Midbrain (tissue), 1 donor: ENCODE data around the gene ST7.

Experiments used
- DNase-seq: peaks from one replicate; lab custom pipeline; 2025; lab: John Stamatoyannopoulos, UW

The ST7 gene

GRCh38 chr7:117273814-117274225 lies 320.5 kb downstream of the ST7 start:
- no peak for DNase-seq

- DNase-seq = no peak
Measured at GRCh38 chr7:117274951-117275350, 321.6 kb downstream of the ST7 start.

GRCh38 chr7:117277576-117277975 lies 324.3 kb downstream of the ST7 start:
- DNase-seq = no peak

GRCh38 chr7:117278040-117278439 lies 324.7 kb downstream of the ST7 start:
- no peak for DNase-seq

GRCh38 chr7:117279203-117279602 lies 325.9 kb downstream of the ST7 start:
- DNase-seq = no peak
